ENCODE results near the gene PRAMEF20.
"Not testable (repeated sequence)": the region's sequence is repeated elsewhere in the genome, so short reads cannot be mapped to it uniquely, and the experiment has no call there.

Gene PRAMEF20

GRCh38 chr1:13430495-13430894, 20.2 kb downstream of the PRAMEF20 start:
- peaks cover 0 to 3% of the 10 kb centered on the region in 2 donors for H3K27me3 ChIP-seq (ENCODE audit: control insufficient read depth in 1 of 2, insufficient read depth in 2 of 2, low read length in 2 of 2)
- no peaks in the 10 kb centered on the region for H3K36me3 ChIP-seq (ENCODE audit: insufficient read depth, low read length)
- no peak overlapping the region for H3K9ac ChIP-seq (ENCODE audit: low read length)
- no peak overlapping the region for H3K4me3 ChIP-seq (ENCODE audit: low read depth in 1 of 2, low read length in 2 of 2)
- H3K27ac ChIP-seq (ENCODE audit: low read depth, low read length), result no peak overlapping the region
- no peaks in the 10 kb centered on the region for H3K9me3 ChIP-seq (ENCODE audit: low read length)
- no peaks in the 10 kb centered on the region for H3K4me1 ChIP-seq (ENCODE audit: insufficient read depth, low read length)

- Histone ChIP-seq H3K36me3 (ENCODE audit: insufficient read depth, low read length) (no peaks in the 10 kb centered on the region), H3K27me3 (ENCODE audit: control insufficient read depth in 1 of 2, insufficient read depth in 2 of 2, low read length in 2 of 2) (peaks cover 0 to 10% of the 10 kb centered on the region in 2 donors), H3K4me3 (ENCODE audit: low read depth in 1 of 2, low read length in 2 of 2) (no peak overlapping the region), H3K27ac (ENCODE audit: low read depth, low read length) (no peak overlapping the region), H3K9me3 (ENCODE audit: low read length) (no peaks in the 10 kb centered on the region), H3K4me1 (ENCODE audit: insufficient read depth, low read length) (no peaks in the 10 kb centered on the region), H3K9ac (ENCODE audit: low read length) (no peak overlapping the region)
Observed at GRCh38 chr1:13432251-13432650, 22.0 kb downstream of the PRAMEF20 start.

DNA sequence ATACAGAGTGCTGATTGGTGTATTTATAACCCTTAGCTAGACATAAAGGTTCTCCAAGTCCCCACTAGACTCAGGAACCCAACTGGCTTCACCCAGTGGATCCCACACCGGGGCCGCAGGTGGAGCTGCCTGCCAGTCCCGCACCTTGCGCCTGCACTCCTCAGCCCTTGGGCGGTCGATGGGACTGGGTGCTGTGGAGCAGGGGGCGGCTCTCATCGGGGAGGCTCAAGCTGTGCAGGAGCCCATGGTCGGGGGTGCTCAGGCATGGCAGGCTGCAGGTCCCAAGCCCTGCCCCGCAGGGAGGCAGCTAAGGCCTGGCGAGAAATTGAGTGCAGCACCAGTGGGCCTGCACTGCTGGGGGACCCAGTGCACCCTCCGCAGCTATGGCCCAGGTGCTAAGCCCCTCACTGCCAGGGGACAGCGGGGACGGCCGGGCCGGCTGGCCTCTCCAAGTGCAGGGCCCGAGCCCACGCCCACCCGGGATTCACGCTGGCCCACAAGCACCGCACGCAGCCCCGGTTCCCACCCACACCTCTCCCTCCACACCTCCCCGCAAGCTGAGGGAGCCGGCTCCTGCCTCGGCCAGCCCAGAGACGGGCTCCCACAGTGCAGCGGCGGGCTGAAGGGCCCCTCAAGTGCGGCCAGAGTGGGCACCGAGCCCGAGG, 23.6 kb downstream of the PRAMEF20 start:
- not testable (repeated sequence) for H3K27ac ChIP-seq (ENCODE audit: low read depth, low read length); H3K9me3 ChIP-seq (ENCODE audit: low read length); H3K36me3 ChIP-seq (ENCODE audit: insufficient read depth, low read length); H3K9ac ChIP-seq (ENCODE audit: low read length); H3K27me3 ChIP-seq (ENCODE audit: control insufficient read depth in 1 of 2, insufficient read depth in 2 of 2, low read length in 2 of 2); H3K4me3 ChIP-seq (ENCODE audit: low read depth in 1 of 2, low read length in 2 of 2); H3K4me1 ChIP-seq (ENCODE audit: insufficient read depth, low read length)

- no peak overlapping the region for H3K4me3 ChIP-seq (ENCODE audit: low read depth in 1 of 2, low read length in 2 of 2)
- H3K4me1 ChIP-seq (ENCODE audit: insufficient read depth, low read length), result no peaks in the 10 kb centered on the region
- no peak overlapping the region for H3K27ac ChIP-seq (ENCODE audit: low read depth, low read length)
- no peak overlapping the region for H3K9ac ChIP-seq (ENCODE audit: low read length)
- no peaks in the 10 kb centered on the region for H3K36me3 ChIP-seq (ENCODE audit: insufficient read depth, low read length)
- peaks cover 0 to 10% of the 10 kb centered on the region in 2 donors for H3K27me3 ChIP-seq (ENCODE audit: control insufficient read depth in 1 of 2, insufficient read depth in 2 of 2, low read length in 2 of 2)
- H3K9me3 ChIP-seq (ENCODE audit: low read length), result no peaks in the 10 kb centered on the region
Observed at GRCh38 chr1:13435458-13435857, 25.2 kb downstream of the PRAMEF20 start.

DNA sequence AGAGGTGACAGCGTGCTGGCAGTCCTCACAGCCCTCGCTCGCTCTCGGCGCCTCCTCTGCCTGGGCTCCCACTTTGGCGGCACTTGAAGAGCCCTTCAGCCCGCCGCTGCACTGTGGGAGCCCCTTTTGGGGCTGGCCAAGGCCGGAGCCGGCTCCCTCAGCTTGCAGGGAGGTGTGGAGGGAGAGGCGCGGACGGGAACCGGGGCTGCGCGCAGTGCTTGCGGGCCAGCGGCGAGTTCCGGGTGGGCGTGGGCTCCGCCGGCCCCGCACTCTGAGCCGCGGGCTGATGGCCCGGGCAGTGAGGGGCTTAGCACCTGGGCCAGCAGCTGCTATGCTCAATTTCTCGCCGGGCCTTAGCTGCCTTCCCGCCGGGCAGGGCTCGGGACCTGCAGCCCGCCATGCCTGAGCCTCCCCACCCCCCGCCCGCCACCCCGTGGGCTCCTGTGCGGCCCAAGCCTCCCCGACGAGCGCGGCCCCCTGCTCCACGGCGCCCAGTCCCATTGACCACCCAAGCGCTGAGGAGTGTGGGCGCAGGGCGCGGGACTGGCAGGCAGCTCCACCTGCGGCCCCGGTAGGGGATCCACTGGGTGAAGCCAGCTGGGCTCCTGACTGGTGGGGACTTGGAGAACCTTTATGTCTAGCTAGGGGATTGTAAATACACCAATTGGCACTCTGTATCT, 29.0 kb downstream of the PRAMEF20 start:
- H3K27me3 ChIP-seq (ENCODE audit: control insufficient read depth in 1 of 2, insufficient read depth in 2 of 2, low read length in 2 of 2); H3K4me1 ChIP-seq (ENCODE audit: insufficient read depth, low read length); H3K27ac ChIP-seq (ENCODE audit: low read depth, low read length); H3K9ac ChIP-seq (ENCODE audit: low read length); H3K36me3 ChIP-seq (ENCODE audit: insufficient read depth, low read length); H3K9me3 ChIP-seq (ENCODE audit: low read length); H3K4me3 ChIP-seq (ENCODE audit: low read depth in 1 of 2, low read length in 2 of 2): not testable (repeated sequence)

GRCh38 chr1:13443335-13443979, 33.2 kb downstream of the PRAMEF20 start:
- no peaks in the 10 kb centered on the region for H3K9me3 ChIP-seq (ENCODE audit: low read length)
- H3K4me1 ChIP-seq (ENCODE audit: insufficient read depth, low read length), result no peaks in the 10 kb centered on the region
- no peak overlapping the region for H3K9ac ChIP-seq (ENCODE audit: low read length)
- H3K27ac ChIP-seq (ENCODE audit: low read depth, low read length), result no peak overlapping the region
- no peaks in the 10 kb centered on the region for H3K27me3 ChIP-seq (ENCODE audit: control insufficient read depth in 1 of 2, insufficient read depth in 2 of 2, low read length in 2 of 2)
- no peaks in the 10 kb centered on the region for H3K36me3 ChIP-seq (ENCODE audit: insufficient read depth, low read length)
- no peak overlapping the region for H3K4me3 ChIP-seq (ENCODE audit: low read depth in 1 of 2, low read length in 2 of 2)

DNA sequence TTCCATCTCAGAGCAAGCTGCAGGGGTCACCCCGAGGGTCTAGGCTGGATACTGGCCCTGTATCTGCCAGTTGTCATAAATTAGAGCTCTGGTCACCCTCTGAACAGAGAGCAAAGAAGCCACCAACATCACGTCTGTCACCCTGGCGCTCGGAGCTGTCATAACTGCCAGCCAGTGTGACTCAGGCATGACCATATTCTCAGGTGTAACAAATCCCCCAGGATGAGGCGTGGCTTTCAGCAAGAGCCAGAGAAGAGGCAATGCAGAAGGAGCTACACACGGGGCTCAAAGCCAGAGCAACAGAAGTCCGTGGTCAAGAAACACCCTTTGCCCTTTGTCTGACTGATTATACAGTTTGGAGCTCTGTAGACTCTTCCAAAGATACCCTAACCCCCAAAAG, 40.0 kb downstream of the PRAMEF20 start:
- H3K36me3 ChIP-seq (ENCODE audit: insufficient read depth, low read length), result no peaks in the 10 kb centered on the region
- no peaks in the 10 kb centered on the region for H3K9me3 ChIP-seq (ENCODE audit: low read length)
- no peak overlapping the region for H3K4me3 ChIP-seq (ENCODE audit: low read depth in 1 of 2, low read length in 2 of 2)
- H3K4me1 ChIP-seq (ENCODE audit: insufficient read depth, low read length), result no peaks in the 10 kb centered on the region
- H3K27me3 ChIP-seq (ENCODE audit: control insufficient read depth in 1 of 2, insufficient read depth in 2 of 2, low read length in 2 of 2), result no peaks in the 10 kb centered on the region
- H3K27ac ChIP-seq (ENCODE audit: low read depth, low read length), result no peak overlapping the region
- no peak overlapping the region for H3K9ac ChIP-seq (ENCODE audit: low read length)

DNA sequence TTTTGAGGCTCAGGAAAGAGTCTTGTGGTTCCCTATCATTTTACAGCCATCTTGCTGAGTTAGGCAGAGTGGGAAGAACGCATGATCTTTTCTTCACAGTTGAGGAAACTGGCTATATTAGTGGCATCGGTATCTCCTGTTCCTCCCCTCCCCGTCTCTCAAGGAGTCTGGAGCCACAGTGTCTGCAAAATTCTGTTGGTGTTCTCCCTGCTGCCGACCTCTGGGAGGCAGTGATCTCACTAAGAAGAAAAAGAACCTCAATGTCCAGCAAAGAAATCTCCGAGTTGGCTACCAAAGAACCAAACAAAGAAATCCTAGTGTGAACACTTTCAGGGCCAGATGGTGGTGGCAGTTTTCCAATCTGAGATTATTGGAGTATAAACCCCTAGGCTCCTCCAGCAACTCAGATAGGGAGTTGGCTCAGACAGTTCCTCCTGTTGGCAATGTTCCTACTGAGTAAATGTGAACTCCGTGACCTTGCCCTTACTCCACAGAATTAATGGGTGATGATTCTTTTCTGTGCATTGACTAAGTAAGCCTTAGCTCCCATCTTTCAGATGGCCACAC, 41.2 kb downstream of the PRAMEF20 start:
- no peaks in the 10 kb centered on the region for H3K27me3 ChIP-seq (ENCODE audit: control insufficient read depth in 1 of 2, insufficient read depth in 2 of 2, low read length in 2 of 2)
- H3K9me3 ChIP-seq (ENCODE audit: low read length), result no peaks in the 10 kb centered on the region
- no peak overlapping the region for H3K9ac ChIP-seq (ENCODE audit: low read length)
- H3K36me3 ChIP-seq (ENCODE audit: insufficient read depth, low read length), result no peaks in the 10 kb centered on the region
- no peak overlapping the region for H3K4me3 ChIP-seq (ENCODE audit: low read depth in 1 of 2, low read length in 2 of 2)
- no peaks in the 10 kb centered on the region for H3K4me1 ChIP-seq (ENCODE audit: insufficient read depth, low read length)
- H3K27ac ChIP-seq (ENCODE audit: low read depth, low read length), result no peak overlapping the region

GRCh38 chr1:13456904-13457532, 46.8 kb downstream of the PRAMEF20 start:
- Histone ChIP-seq H3K4me1 (ENCODE audit: insufficient read depth, low read length) (no peaks in the 10 kb centered on the region), H3K9me3 (ENCODE audit: low read length) (no peaks in the 10 kb centered on the region), H3K27ac (ENCODE audit: low read depth, low read length) (no peak overlapping the region), H3K4me3 (ENCODE audit: low read depth in 1 of 2, low read length in 2 of 2) (no peak overlapping the region), H3K36me3 (ENCODE audit: insufficient read depth, low read length) (no peaks in the 10 kb centered on the region), H3K9ac (ENCODE audit: low read length) (no peak overlapping the region), H3K27me3 (ENCODE audit: control insufficient read depth in 1 of 2, insufficient read depth in 2 of 2, low read length in 2 of 2) (peaks cover 0 to 4% of the 10 kb centered on the region in 2 donors)

GRCh38 chr1:13461977-13462376, 51.7 kb downstream of the PRAMEF20 start:
- Histone ChIP-seq H3K9ac (ENCODE audit: low read length) (no peak overlapping the region), H3K4me1 (ENCODE audit: insufficient read depth, low read length) (no peaks in the 10 kb centered on the region), H3K9me3 (ENCODE audit: low read length) (no peaks in the 10 kb centered on the region), H3K4me3 (ENCODE audit: low read depth in 1 of 2, low read length in 2 of 2) (no peak overlapping the region), H3K27ac (ENCODE audit: low read depth, low read length) (no peak overlapping the region), H3K27me3 (ENCODE audit: control insufficient read depth in 1 of 2, insufficient read depth in 2 of 2, low read length in 2 of 2) (peaks cover 0 to 4% of the 10 kb centered on the region in 2 donors), H3K36me3 (ENCODE audit: insufficient read depth, low read length) (no peaks in the 10 kb centered on the region)

GRCh38 chr1:13462682-13463081, 52.4 kb downstream of the PRAMEF20 start:
- peaks cover 0 to 4% of the 10 kb centered on the region in 2 donors for H3K27me3 ChIP-seq (ENCODE audit: control insufficient read depth in 1 of 2, insufficient read depth in 2 of 2, low read length in 2 of 2)

More at GRCh38 chr1:13462682-13463081, 52.4 kb downstream of the PRAMEF20 start:
- H3K9me3 ChIP-seq (ENCODE audit: low read length), result no peaks in the 10 kb centered on the region
- no peak overlapping the region for H3K4me3 ChIP-seq (ENCODE audit: low read depth in 1 of 2, low read length in 2 of 2)
- H3K36me3 ChIP-seq (ENCODE audit: insufficient read depth, low read length), result no peaks in the 10 kb centered on the region
- no peak overlapping the region for H3K27ac ChIP-seq (ENCODE audit: low read depth, low read length)
- no peak overlapping the region for H3K9ac ChIP-seq (ENCODE audit: low read length)
- H3K4me1 ChIP-seq (ENCODE audit: insufficient read depth, low read length), result no peaks in the 10 kb centered on the region
